Activated CD4-positive, alpha-beta T cell treated with anti-CD3 and anti-CD28 coated beads, Interleukin-2, amount 50 U/mL, for 48 hours (primary cell): ENCODE data around the gene LONP2.

Source experiments
- DNase-seq, 2 experiments: peaks; one replicate each; pipeline ENCODE4 v3.0.0-alpha.2; 2020

The LONP2 gene

GRCh38 chr16:48244080-48244862 is at the start of gene LONP2:
Gene LONP2 (plus strand): TSS chr16:48244300. CDS start chr16:48244389, 89 bp downstream.
- DNase-seq, result peak; percentile 95

GRCh38 chr16:48194828-48195556 is 49.1 kb upstream of the LONP2 start:
- DNase-seq, result no peak

- no peak for DNase-seq
These were observed 46.8 kb upstream of the LONP2 start for GRCh38 chr16:48197294-48197693.

GRCh38 chr16:48201515-48202201 is 42.4 kb upstream of the LONP2 start:
- no peak for DNase-seq

GRCh38 chr16:48203974-48204824 is 39.9 kb upstream of the LONP2 start:
- no peak for DNase-seq

GRCh38 chr16:48204825-48205151 is 39.3 kb upstream of the LONP2 start:
- no peak for DNase-seq

- DNase-seq, result no peak
These were observed 37.4 kb upstream of the LONP2 start for GRCh38 chr16:48206594-48207242.

- no peak for DNase-seq
These were observed 33.4 kb upstream of the LONP2 start for GRCh38 chr16:48210747-48211146.

- no peak for DNase-seq
These were observed 32.1 kb upstream of the LONP2 start for GRCh38 chr16:48212033-48212432.

- no peak for DNase-seq
These were observed 28.4 kb upstream of the LONP2 start for GRCh38 chr16:48215738-48216137.

GRCh38 chr16:48217708-48218107 is 26.4 kb upstream of the LONP2 start:
- DNase-seq, result no peak

- no peak for DNase-seq
These were observed 25.6 kb upstream of the LONP2 start for GRCh38 chr16:48218473-48218872.

- no peak for DNase-seq
These were observed 23.2 kb upstream of the LONP2 start for GRCh38 chr16:48220891-48221290.

GRCh38 chr16:48223490-48223889 is 20.6 kb upstream of the LONP2 start:
- no peak for DNase-seq

GRCh38 chr16:48225456-48225855 is 18.6 kb upstream of the LONP2 start:
- DNase-seq, result no peak

GRCh38 chr16:48231727-48232492 is 12.2 kb upstream of the LONP2 start:
- DNase-seq, result peak; percentile 37 to 53

GRCh38 chr16:48232493-48233040 is 11.5 kb upstream of the LONP2 start:
- peak in 1 of 2 experiments; percentile 13 for DNase-seq

GRCh38 chr16:48234630-48235029 is 9.5 kb upstream of the LONP2 start:
- no peak for DNase-seq

GRCh38 chr16:48235058-48235555 is 9.0 kb upstream of the LONP2 start:
- DNase-seq, result no peak

GRCh38 chr16:48235556-48236136 is 8.5 kb upstream of the LONP2 start:
- DNase-seq, result no peak

GRCh38 chr16:48236286-48236685 is 7.8 kb upstream of the LONP2 start:
- no peak for DNase-seq
